Stomach smooth muscle (tissue), 2 donors: Measurements from ENCODE around the gene PDIA5.

Experiments
- H3K27ac ChIP-seq: one replicate; pipeline ENCODE4 v1.7.0; 2013; ENCODE audit warnings: mild to moderate bottlenecking, low read length, inconsistent platforms
- H3K27me3 ChIP-seq, 2 donors: one replicate each; pipeline ENCODE4 v1.7.0; 2013; ENCODE audit warnings: low read length in 2 of 2; ENCODE audit not compliant: insufficient read depth in 2 of 2, control insufficient read depth in 1 of 2
- H3K36me3 ChIP-seq, 2 donors: one replicate each; pipeline ENCODE4 v1.7.0; 2013; ENCODE audit warnings: low read length in 2 of 2; ENCODE audit not compliant: control insufficient read depth in 2 of 2, insufficient read depth in 2 of 2
- H3K4me1 ChIP-seq: one replicate; pipeline ENCODE4 v1.7.0; 2013; ENCODE audit warnings: low read length; ENCODE audit not compliant: control insufficient read depth, insufficient read depth
- H3K4me3 ChIP-seq, 2 donors: one replicate each; pipeline ENCODE4 v1.7.0; 2013; ENCODE audit warnings: low read length in 2 of 2
- H3K9ac ChIP-seq, 2 donors: one replicate each; pipeline ENCODE4 v1.7.0; 2013; ENCODE audit warnings: low read length in 2 of 2, mild to moderate bottlenecking in 1 of 2
- H3K9me3 ChIP-seq, 2 donors: one replicate each; pipeline ENCODE4 v1.7.0; 2013; ENCODE audit warnings: low read length in 2 of 2; ENCODE audit not compliant: control insufficient read depth in 2 of 2
- donor health status: healthy.
- donor health status: Pancreatic carcinoma.

Gene PDIA5

DNA sequence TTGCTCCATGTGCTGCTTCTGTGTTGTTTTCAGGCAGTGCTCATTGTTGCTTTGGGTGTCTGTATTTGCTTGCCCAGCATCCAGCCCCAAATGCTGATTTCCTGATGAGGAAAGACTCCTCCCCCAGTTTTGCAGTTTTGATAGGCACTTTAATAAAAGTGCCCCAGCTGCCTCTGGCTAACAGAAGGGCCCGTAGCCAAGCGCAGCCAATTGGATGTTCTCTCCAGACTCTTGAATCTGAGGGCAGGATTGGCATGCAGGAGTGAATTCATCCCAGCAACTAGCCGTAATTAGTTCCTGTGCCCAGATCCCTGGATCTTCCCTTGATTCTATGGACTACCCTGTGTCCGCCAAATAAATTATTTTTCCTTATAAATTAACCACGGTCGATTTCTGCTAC is 24.4 kb upstream of the PDIA5 start:
- Histone ChIP-seq H3K36me3 (no peaks in the 10 kb centered on the region), H3K4me3 (no peak overlapping the region), H3K27ac (no peak overlapping the region), H3K9ac (no peak overlapping the region), H3K27me3 (peaks cover 0 to 6% of the 10 kb centered on the region in 2 donors), H3K4me1 (no peaks in the 10 kb centered on the region), H3K9me3 (no peaks in the 10 kb centered on the region)

DNA sequence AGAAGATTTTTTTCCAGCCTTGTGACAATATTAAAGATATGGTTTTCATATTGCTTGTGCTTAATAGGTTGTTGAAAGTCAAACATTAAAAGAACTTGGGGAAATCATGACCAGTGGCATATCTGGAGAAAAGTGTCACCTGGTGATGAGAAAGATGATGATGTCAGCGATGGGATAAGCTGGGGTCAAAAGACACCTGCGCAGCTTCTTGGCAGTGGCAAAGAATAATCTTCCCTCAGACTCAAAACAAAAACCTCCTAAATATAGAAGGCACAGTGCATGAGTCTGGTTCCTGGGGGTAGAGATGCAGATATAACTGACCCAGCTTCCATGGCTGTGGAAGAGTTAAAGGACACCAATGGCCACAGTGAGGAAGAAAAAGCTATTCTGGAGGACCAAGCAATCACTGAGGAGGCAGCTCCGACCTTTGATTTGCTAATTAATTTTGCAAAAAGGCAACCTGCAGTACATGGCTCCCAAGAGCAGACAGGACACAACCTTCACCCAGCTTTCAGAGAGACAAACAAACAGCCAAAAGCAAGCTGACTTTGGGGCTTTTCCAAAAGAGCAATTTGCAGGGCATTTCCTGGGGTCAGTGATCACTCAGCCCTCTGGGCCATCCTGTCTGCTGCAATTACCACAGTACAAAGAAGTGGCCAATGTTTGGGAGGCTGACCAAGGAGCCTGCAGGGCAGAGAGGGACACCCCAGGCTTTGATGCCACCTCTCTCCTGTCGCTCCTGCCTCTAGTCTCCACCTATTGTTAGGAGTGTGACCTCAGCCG is 21.7 kb upstream of the PDIA5 start:
- peaks cover 0 to 2% of the 10 kb centered on the region in 2 donors for H3K27me3 ChIP-seq
- H3K9me3 ChIP-seq = no peaks in the 10 kb centered on the region
- H3K4me3 ChIP-seq = no peak overlapping the region
- no peaks in the 10 kb centered on the region for H3K36me3 ChIP-seq
- H3K27ac ChIP-seq = no peak overlapping the region
- H3K9ac ChIP-seq = no peak overlapping the region
- no peaks in the 10 kb centered on the region for H3K4me1 ChIP-seq

DNA sequence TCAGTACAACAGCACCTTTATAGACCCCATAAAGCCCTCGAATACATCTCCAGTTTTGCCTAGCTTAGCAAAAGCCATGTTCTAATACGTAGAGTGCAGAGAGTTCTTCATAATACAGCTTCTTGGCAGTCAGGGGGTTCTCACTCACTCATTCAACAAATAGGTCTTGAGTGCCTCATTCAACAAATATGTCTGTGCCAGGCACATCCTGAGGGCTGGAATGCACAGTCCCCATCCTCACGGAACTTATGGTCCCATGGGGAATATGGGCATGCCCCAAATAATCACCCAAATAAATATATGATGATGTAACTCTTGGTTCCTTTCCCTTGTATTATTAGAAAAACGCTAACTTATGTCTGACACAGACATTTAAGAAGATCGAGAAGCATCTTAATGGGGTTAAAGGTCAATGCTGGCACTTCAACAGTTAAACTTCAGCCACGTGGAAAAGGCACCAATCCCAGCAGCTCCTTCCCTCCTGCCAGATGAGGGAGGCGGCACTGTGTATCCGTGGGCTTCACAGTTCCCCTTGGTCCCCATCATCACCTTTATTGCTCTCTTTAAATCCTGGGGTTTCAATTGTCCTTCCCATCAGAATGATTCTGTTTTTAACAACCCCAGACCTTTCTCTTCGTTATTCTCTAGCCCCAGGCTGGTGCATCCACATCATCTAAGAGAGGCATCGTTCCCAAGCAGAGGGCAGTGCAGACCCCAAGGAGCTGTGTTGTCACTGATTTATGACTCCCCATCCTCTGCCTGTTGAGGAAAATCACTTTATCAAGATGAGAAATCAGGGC is 20.4 kb upstream of the PDIA5 start:
- Histone ChIP-seq H3K36me3 (no peaks in the 10 kb centered on the region), H3K9me3 (no peaks in the 10 kb centered on the region), H3K4me1 (no peaks in the 10 kb centered on the region), H3K27ac (no peak overlapping the region), H3K27me3 (peaks cover 0 to 6% of the 10 kb centered on the region in 2 donors), H3K4me3 (no peak overlapping the region), H3K9ac (no peak overlapping the region)

DNA sequence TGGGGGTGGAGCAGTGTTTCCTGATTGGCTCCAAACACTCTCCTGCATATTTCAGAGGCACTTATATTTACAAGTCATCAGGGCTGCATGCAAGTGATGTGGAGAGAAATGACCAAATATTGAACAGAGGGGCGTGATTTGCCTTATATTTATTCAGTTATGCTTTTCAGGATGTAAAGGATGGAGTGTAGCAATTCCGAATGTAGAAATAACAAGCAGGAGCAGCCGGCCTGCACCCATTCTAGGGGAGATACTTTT is 19.8 kb upstream of the PDIA5 start:
- peaks cover 0 to 6% of the 10 kb centered on the region in 2 donors for H3K27me3 ChIP-seq
- no peak overlapping the region for H3K9ac ChIP-seq
- no peaks in the 10 kb centered on the region for H3K4me1 ChIP-seq
- H3K9me3 ChIP-seq = no peaks in the 10 kb centered on the region
- H3K4me3 ChIP-seq = no peak overlapping the region
- H3K36me3 ChIP-seq = no peaks in the 10 kb centered on the region
- no peak overlapping the region for H3K27ac ChIP-seq

DNA sequence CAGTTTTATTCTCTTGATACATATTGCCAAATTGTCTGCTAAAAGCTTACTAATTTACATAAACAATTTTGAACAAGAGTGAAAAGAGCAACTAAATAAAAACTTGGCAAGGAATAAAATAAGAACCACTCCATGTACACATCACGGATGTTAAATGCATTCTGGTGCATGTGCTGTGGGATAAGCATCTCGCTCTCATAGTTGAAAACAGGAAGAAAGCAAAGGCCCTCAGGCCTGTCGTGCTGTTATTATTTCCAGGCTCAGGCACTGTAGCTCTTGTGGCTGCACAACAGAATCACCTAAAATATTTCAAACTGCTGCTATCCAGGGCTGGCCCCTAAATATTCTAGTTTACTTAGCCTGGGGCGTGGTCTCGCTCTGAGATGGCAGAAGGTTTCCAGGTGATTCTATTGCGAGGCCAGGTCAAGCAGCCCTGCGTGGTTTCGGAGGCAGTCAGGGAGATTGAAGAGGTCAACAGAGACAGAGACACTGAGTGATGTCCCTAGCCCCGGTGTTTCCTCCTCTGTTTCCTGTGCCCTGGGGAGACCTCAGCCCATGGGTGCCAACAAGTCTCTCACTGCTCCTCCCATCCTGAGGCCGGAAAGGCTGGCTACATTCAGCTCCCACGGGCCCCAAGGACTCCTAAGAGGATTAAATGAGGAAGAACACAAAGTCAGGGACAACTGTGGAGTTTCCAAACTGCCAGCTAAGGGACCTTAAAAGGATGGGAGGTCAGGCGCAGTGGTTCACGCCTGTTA is 18.2 kb upstream of the PDIA5 start:
- no peak overlapping the region for H3K27ac ChIP-seq
- H3K4me1 ChIP-seq = no peaks in the 10 kb centered on the region
- no peak overlapping the region for H3K4me3 ChIP-seq
- H3K36me3 ChIP-seq = no peaks in the 10 kb centered on the region
- H3K9ac ChIP-seq = no peak overlapping the region
- peaks cover 0 to 6% of the 10 kb centered on the region in 2 donors for H3K27me3 ChIP-seq
- no peaks in the 10 kb centered on the region for H3K9me3 ChIP-seq

DNA sequence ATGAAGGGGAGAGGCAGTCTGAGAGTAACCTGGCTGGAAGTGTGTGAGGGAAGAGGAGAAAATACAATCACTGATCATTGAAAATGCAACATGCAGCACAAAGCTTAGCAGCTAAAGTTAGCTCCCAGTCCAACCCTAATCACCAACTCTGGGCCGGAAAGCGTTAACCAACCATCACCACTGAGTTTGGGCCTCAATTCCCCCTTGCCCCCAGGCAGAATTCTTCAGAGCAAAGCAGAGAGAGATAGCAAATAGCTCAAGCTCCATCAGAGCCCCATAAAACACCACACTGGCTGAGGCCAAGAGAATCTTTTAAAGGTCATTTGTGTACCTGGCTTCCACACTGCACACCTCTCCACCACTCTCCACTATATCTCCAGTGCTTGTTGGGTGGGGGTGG is 16.2 kb upstream of the PDIA5 start:
- Histone ChIP-seq H3K27me3 (peaks cover 0 to 6% of the 10 kb centered on the region in 2 donors), H3K9ac (no peak overlapping the region), H3K4me1 (no peaks in the 10 kb centered on the region), H3K27ac (no peak overlapping the region), H3K36me3 (no peaks in the 10 kb centered on the region), H3K9me3 (no peaks in the 10 kb centered on the region), H3K4me3 (no peak overlapping the region)

DNA sequence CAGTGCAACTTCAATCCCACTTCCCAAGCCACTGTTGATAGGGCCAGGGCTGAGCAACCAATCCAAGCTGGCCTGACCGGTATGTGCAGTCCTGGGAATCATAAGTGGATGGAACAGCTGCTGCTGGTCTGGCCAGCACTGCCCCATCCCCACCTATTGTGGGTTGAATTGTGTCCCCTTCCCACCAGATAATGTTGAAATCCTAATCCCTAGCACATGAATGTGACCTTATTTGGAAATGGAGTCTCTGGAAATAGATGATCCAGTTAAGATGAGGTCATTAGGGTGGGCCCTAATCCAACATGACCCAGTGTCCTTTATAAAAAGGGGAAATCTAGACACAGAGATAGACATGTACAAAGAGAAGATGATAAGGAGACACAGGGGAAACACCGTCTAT is 13.7 kb upstream of the PDIA5 start:
- no peaks in the 10 kb centered on the region for H3K9me3 ChIP-seq
- H3K4me1 ChIP-seq = no peaks in the 10 kb centered on the region
- no peak overlapping the region for H3K27ac ChIP-seq

DNA sequence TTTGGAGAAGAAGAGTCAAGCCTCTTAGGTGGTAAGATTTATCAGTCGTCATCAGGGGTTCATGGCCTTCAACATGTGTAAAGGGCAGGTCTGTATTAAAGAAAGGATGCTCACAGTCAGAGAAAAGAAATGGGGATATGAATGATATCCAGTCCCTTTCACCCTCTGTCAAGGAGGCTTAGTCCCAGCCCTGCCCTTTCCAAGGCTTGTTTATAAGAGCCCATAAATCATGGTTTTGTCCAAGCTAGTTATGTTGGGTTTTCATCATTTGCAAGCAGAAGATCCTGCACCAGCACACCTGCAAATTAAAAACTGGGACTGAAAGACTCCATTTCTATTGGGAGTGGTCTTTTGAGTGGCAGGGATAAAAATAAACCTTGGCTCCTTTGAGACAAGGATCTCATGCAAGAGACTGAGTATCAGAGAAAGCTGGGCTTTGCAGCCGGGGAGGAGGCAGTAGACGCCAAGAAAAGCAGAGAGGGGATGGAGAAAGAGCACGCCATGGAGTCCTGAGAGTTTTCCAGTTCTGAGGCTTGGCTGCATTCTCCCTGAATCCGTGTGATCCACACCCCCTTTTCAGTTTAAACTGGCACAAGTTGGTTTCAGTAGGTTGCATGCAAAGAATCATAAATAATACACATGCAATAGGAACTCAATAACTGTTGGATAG is 12.6 kb upstream of the PDIA5 start:
- Histone ChIP-seq H3K9ac (no peak overlapping the region), H3K4me3 (no peak overlapping the region), H3K27ac (no peak overlapping the region)

More for the DNA sequence above, 13.7 kb upstream of the PDIA5 start:
- Histone ChIP-seq H3K4me3 (no peak overlapping the region), H3K27me3 (peaks cover 0 to 4% of the 10 kb centered on the region in 2 donors), H3K9ac (no peak overlapping the region), H3K36me3 (no peaks in the 10 kb centered on the region)

DNA sequence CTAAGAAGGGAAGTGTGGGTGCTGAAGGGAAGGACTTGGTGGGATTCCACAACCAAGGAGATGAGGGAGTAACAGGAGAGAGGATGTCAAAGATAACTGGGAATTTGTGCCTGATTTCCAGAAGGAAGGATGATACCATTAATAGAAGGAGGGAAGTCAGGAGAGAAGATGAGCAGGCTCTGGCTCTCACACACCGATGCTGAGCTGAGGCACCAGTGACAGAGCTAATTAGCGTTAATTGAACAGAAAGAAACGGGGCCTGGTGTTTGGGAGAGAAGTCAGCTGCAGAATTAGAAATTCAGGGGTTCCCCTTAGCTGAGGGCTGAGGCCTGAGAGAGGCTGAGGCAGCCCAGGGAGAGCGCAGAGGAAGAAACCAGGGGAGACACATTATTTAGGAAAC is 11.9 kb upstream of the PDIA5 start:
- no peak overlapping the region for H3K27ac ChIP-seq
- no peaks in the 10 kb centered on the region for H3K36me3 ChIP-seq
- no peak overlapping the region for H3K9ac ChIP-seq

More for the DNA sequence above, 12.6 kb upstream of the PDIA5 start:
- Histone ChIP-seq H3K27me3 (peaks cover 0 to 4% of the 10 kb centered on the region in 2 donors), H3K36me3 (no peaks in the 10 kb centered on the region), H3K9me3 (no peaks in the 10 kb centered on the region), H3K4me1 (no peaks in the 10 kb centered on the region)

DNA sequence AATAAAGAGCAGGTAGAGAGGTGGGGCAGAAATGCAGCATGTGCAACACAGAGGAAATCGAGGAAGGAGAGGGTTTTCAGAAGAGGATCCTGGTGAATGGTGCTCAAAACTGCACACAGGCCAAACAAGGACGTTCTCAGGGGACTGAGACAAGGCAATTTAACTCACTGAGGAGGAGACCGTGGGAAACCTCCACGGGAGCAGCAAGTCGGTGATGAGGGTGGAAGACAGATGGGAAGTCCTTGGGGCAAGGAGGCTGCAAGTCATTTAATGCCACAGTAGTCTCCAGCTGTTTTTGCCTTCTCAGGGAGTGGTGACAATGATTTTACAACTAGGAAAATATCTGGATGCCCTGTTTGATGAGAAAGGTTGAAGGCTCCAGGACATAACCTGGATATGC is 11.5 kb upstream of the PDIA5 start:
- Histone ChIP-seq H3K9me3 (no peaks in the 10 kb centered on the region), H3K27me3 (peaks cover 0 to 4% of the 10 kb centered on the region in 2 donors), H3K36me3 (no peaks in the 10 kb centered on the region), H3K4me3 (no peak overlapping the region), H3K27ac (no peak overlapping the region), H3K9ac (no peak overlapping the region), H3K4me1 (no peaks in the 10 kb centered on the region)

More for the DNA sequence above, 11.9 kb upstream of the PDIA5 start:
- no peaks in the 10 kb centered on the region for H3K9me3 ChIP-seq
- no peak overlapping the region for H3K4me3 ChIP-seq
- peaks cover 0 to 4% of the 10 kb centered on the region in 2 donors for H3K27me3 ChIP-seq
- no peaks in the 10 kb centered on the region for H3K4me1 ChIP-seq
